Right atrium auricular region (tissue), 2 donors: Measurements from ENCODE around the gene SLAMF1. TPM values are rescaled to one million over a fixed set of nuclear protein-coding genes. Genes with fewer than 3 reads are reported as not detected.

Experiments used
- DNase-seq: peaks from one replicate; pipeline ENCODE4 v3.0.0-alpha.2; 2019; ENCODE audit warnings: low spot score
- H3K27ac ChIP-seq, 2 donors: fragments of 200-600 bp; sonication (generic); 1 replicate in 1 of 2; 2 replicates in 1 of 2; pipeline ENCODE4 v1.5.1; 2016 to 2019
- H3K27me3 ChIP-seq, 2 donors: fragments of 200-600 bp; sonication (generic); one replicate each; pipeline versions ENCODE4 v1.5.1 to v1.6.0; 2017 to 2019
- H3K36me3 ChIP-seq: fragments of 200-600 bp; sonication (generic); one replicate; pipeline ENCODE4 v1.5.1; 2016
- H3K4me1 ChIP-seq, 2 donors: fragments of 200-600 bp; sonication (generic); one replicate each; pipeline versions ENCODE4 v1.5.1 to v1.6.0; 2017 to 2019
- H3K4me3 ChIP-seq, 2 donors: fragments of 200-600 bp; sonication (generic); 1 replicate in 1 of 2; 2 replicates in 1 of 2; pipeline ENCODE4 v1.5.1; 2017 to 2019; ENCODE audit warnings: mild to moderate bottlenecking in 1 of 2, moderate library complexity in 1 of 2
- H3K9me3 ChIP-seq, 2 donors: fragments of 200-600 bp; sonication (generic); one replicate each; pipeline ENCODE4 v1.5.1; 2019
- total RNA-seq, 2 donors: library from RNA; depleted of rRNA; stranded (reverse); fragments of >200 nt; gene quantifications; one replicate each; pipeline ENCODE4 v1.1.0, GENCODE V29; 2016
- TF ChIP-seq, protein P1 (sequence below), 2 donors: fragments of 200-600 bp; sonication (generic); IDR thresholded peaks; one replicate each; pipeline ENCODE4 v1.5.1; 2019; ENCODE audit warnings: antibody characterized with exemption in 2 of 2

SLAMF1 gene
- total RNA-seq, 2 donors from 2014 or later = 0.11 to 0.31 TPM

DNA sequence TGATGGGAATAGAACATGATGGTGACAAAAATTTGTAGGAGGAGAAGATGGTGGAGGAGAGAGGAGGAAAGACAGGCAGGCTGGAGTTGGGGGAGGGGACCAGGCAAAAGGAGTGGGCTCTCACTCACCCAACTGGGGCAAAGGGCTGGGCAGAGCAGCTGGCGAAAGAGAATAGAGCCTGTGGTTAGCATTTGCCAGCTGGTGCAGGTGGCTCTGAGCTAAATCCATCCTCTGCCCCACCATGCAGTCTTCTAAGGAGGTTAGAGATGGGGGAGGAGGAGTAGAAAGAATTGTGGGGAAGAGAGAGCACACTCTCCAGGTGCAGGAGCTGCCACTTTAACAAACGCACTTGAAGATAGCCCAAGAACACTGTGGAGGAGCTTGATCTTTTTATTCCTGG is 27.6 kb upstream of the SLAMF1 start:
- H3K9me3 ChIP-seq = peaks cover 0 to 5% of the 10 kb centered on the region in 2 donors
- H3K4me3 ChIP-seq = no peak overlapping the region
- no peaks in the 10 kb centered on the region for H3K27me3 ChIP-seq
- TF ChIP-seq, protein P1, sequence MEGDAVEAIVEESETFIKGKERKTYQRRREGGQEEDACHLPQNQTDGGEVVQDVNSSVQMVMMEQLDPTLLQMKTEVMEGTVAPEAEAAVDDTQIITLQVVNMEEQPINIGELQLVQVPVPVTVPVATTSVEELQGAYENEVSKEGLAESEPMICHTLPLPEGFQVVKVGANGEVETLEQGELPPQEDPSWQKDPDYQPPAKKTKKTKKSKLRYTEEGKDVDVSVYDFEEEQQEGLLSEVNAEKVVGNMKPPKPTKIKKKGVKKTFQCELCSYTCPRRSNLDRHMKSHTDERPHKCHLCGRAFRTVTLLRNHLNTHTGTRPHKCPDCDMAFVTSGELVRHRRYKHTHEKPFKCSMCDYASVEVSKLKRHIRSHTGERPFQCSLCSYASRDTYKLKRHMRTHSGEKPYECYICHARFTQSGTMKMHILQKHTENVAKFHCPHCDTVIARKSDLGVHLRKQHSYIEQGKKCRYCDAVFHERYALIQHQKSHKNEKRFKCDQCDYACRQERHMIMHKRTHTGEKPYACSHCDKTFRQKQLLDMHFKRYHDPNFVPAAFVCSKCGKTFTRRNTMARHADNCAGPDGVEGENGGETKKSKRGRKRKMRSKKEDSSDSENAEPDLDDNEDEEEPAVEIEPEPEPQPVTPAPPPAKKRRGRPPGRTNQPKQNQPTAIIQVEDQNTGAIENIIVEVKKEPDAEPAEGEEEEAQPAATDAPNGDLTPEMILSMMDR (IDR thresholded peaks at IDR 0.05) = no peak
- no peaks in the 10 kb centered on the region for H3K4me1 ChIP-seq
- H3K36me3 ChIP-seq = no peaks in the 10 kb centered on the region
- DNase-seq = no peak
- no peak overlapping the region for H3K27ac ChIP-seq

DNA sequence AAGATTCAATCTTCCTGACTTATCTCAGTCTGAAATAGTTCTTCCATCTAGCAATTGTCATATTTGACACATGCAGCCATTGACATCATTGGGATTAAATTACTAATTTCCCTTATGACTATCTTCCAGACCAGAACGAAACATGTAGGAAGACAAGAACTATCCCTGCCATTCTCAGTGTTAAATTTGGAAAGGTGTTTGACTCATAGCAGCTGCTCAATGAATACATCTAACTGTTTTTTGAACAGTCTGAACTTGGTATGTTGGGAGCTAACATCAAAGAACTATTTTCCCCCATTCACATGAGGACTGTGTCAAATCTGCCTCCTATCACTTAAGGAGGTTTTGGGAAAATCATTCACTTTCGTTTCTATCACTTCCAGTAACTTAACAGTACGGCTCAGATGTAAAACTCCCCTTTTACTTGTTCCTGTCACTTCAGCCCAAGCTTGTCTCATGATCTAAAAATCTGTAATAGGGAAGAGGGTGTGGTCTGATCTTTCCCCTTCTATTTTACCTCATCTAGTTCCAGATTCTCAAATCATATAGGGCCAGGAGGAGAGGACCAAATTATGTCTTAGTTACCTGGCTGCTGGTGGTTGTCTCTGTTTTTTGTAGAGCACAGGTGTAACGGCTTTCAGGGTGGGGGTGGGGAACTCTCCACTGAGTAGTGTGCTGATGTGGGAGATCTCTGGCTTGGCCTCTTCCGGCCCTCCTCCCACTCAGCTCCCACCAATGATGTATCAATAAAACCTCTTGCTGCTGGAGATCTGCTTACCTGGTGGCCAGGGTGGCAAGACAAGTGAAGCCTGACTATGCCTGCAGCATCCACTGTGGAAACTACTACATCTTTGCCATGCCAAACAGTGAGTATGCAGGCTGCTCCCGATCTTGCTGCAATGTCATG is 26.2 kb upstream of the SLAMF1 start:
- Histone ChIP-seq H3K27ac (no peak overlapping the region), H3K4me1 (no peaks in the 10 kb centered on the region), H3K36me3 (no peaks in the 10 kb centered on the region), H3K9me3 (peaks cover 0 to 17% of the 10 kb centered on the region in 2 donors), H3K27me3 (no peaks in the 10 kb centered on the region), H3K4me3 (no peak overlapping the region)
- DNase-seq = no peak
- TF ChIP-seq, protein P1 (IDR thresholded peaks at IDR 0.05) = no peak

DNA sequence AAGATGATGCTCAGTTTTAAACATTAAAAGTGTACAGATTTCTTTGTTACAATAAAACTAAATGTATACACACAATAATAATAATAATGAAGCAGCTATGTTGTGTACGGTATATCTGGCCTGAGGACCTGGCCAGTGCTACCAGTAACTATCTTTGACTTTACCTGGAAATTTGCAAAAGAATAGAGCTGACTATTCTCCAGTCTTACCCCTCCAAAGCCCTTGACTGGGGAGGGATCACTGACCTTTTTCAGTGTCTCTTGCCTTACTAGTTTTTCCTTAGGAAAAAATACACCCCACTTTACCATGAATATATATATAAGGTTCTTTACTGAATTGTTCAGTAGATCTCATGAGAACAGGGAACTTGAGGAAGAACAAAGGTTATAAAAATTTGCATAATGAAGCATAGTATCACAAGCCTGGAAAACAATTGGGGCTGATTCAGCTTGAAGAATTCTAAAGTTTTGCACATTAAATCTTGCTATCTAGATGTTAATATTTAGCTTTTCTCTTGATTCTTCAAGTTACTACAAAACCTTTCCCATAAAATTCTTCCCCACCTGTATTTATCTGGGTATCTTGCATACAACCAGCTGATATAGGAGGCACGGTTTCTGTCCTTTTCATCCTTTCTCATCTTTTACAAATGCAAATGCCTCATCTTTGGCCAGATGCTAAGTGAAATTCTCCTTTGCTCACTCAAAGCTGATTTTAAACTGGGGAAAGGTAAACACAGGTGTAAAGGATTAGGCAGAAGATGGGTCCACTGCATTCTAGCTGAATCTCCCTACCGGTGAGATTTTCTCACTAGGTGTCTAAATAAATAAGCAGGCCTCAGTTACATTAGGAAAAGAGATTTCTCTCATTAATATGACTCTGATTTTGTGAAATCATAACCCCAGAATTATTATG is 25.0 kb upstream of the SLAMF1 start:
- H3K36me3 ChIP-seq = no peaks in the 10 kb centered on the region
- H3K9me3 ChIP-seq = peaks cover 0 to 17% of the 10 kb centered on the region in 2 donors
- DNase-seq = no peak
- no peaks in the 10 kb centered on the region for H3K27me3 ChIP-seq
- no peak overlapping the region for H3K4me3 ChIP-seq
- H3K27ac ChIP-seq = no peak overlapping the region
- no peaks in the 10 kb centered on the region for H3K4me1 ChIP-seq
- TF ChIP-seq, protein P1 (IDR thresholded peaks at IDR 0.05) = no peak

DNA sequence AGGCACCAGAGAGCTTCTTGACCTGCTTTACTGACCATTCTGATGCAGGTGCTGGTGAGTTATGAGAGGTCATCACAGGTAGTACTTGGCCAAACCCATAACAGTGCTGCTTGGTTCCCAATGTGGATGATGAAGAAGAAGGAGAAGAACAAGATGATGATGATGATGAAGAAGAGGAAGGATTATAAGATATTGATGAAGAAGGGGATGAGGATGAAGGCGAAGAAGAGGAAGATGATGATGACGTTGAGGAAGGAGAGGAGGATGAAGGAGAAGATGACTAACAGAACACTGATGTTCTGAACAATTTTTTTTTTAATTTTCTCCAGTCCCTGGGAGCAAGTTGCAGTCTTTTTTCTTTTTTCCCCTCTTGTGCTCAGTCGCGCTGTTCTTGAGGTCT is 23.9 kb upstream of the SLAMF1 start:
- Histone ChIP-seq H3K4me1 (peaks cover 0 to 6% of the 10 kb centered on the region in 2 donors), H3K4me3 (no peak overlapping the region), H3K36me3 (no peaks in the 10 kb centered on the region), H3K9me3 (peaks cover 0 to 17% of the 10 kb centered on the region in 2 donors), H3K27me3 (no peaks in the 10 kb centered on the region), H3K27ac (no peak overlapping the region)
- TF ChIP-seq, protein P1 (IDR thresholded peaks at IDR 0.05) = no peak
- no peak for DNase-seq

DNA sequence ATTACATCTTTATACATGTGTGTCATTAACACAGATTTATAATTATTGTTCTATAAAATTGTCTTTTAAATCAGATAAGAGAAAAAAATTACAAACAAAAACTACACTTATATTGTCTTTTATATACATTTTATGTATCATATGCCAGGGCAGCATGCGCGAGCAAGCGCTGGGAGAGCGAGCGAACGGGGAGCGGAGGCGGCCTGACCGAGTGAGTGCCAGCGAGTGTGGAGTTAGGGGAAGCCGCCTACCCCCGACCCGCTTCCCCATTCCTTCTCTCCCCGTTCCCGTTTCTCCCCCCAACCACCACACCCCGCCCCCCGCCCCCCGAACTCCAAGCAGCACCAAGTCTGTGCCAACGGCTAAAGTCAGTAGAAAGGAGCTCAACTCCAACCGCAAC is 23.0 kb upstream of the SLAMF1 start:
- H3K4me1 ChIP-seq = peaks cover 0 to 8% of the 10 kb centered on the region in 2 donors
- H3K27me3 ChIP-seq = no peaks in the 10 kb centered on the region
- H3K9me3 ChIP-seq = peaks cover 0 to 17% of the 10 kb centered on the region in 2 donors
- no peak for DNase-seq
- H3K36me3 ChIP-seq = no peaks in the 10 kb centered on the region
- no peak overlapping the region for H3K27ac ChIP-seq
- TF ChIP-seq, protein P1 (IDR thresholded peaks at IDR 0.05) = no peak
- no peak overlapping the region for H3K4me3 ChIP-seq
